Neural crest cell (in vitro differentiated cells): ENCODE measurements around the gene CD84. TPM values are rescaled to one million over a fixed set of nuclear protein-coding genes. Genes with fewer than 3 reads are reported as not detected.

Experiments used
- DNase-seq: peaks from one replicate; pipeline ENCODE4 v3.0.0; 2021; ENCODE audit warnings: low read depth, mixed read lengths, low spot score
- H3K27ac Mint-ChIP-seq: one replicate; pipeline ENCODE4 v1.8.0; 2021; ENCODE audit warnings: mild to moderate bottlenecking, mixed read lengths; ENCODE audit not compliant: unreplicated experiment
- H3K27me3 Mint-ChIP-seq: 2 replicates; pipeline ENCODE4 v1.8.0; 2021; ENCODE audit warnings: low read depth, mild to moderate bottlenecking, mixed read lengths
- H3K36me3 Mint-ChIP-seq: 2 replicates; pipeline ENCODE4 v1.8.0; 2021; ENCODE audit warnings: low read depth, mild to moderate bottlenecking, mixed read lengths
- H3K4me1 Mint-ChIP-seq: 2 replicates; pipeline ENCODE4 v1.8.0; 2021; ENCODE audit warnings: mixed read lengths
- H3K4me3 Mint-ChIP-seq: one replicate; pipeline ENCODE4 v1.8.0; 2021; ENCODE audit warnings: mild to moderate bottlenecking, mixed read lengths
- H3K9me3 Mint-ChIP-seq: 2 replicates; pipeline ENCODE4 v1.8.0; 2021; ENCODE audit warnings: mixed read lengths
- CTCF ChIP-seq: fragments of 200-600 bp; sonication (generic); conservative IDR thresholded peaks from 2 replicates; pipeline ENCODE4 v1.5.0; 2021; ENCODE audit warnings: antibody characterized with exemption, mild to moderate bottlenecking
- total RNA-seq: library from RNA; stranded (reverse); gene quantifications from 2 replicates; pipeline ENCODE4 v1.2.1, GENCODE V29; 2021

Gene CD84
- total RNA-seq, 1 donor from 2014 or later: not detected

- Mint-ChIP-seq H3K9me3 (no peaks in the 10 kb centered on the region), H3K27ac (no peak overlapping the region), H3K36me3 (no peaks in the 10 kb centered on the region), H3K4me3 (no peak overlapping the region), H3K4me1 (no peaks in the 10 kb centered on the region), H3K27me3 (peaks cover 5% of the 10 kb centered on the region)
- no peak for TF ChIP-seq CTCF
- DNase-seq: no peak
Measured at GRCh38 chr1:160546942-160547341, 32.4 kb downstream of the CD84 start.

GRCh38 chr1:160544647-160545046 is 34.6 kb downstream of the CD84 start:
- Mint-ChIP-seq H3K4me3 (no peak overlapping the region), H3K9me3 (no peaks in the 10 kb centered on the region), H3K27ac (no peak overlapping the region), H3K36me3 (no peaks in the 10 kb centered on the region), H3K4me1 (no peaks in the 10 kb centered on the region), H3K27me3 (peaks cover 5% of the 10 kb centered on the region)
- peak; percentile 52 for TF ChIP-seq CTCF
- DNase-seq: no peak

GRCh38 chr1:160542303-160542945 is 36.9 kb downstream of the CD84 start:
- Mint-ChIP-seq H3K27me3 (no peaks in the 10 kb centered on the region), H3K36me3 (no peaks in the 10 kb centered on the region), H3K4me3 (no peak overlapping the region), H3K27ac (no peak overlapping the region), H3K4me1 (no peaks in the 10 kb centered on the region), H3K9me3 (no peaks in the 10 kb centered on the region)
- no peak for DNase-seq
- TF ChIP-seq CTCF: no peak

- H3K27ac Mint-ChIP-seq: no peak overlapping the region
- H3K36me3 Mint-ChIP-seq: no peaks in the 10 kb centered on the region
- DNase-seq: no peak
- no peak for TF ChIP-seq CTCF
- H3K4me3 Mint-ChIP-seq: no peak overlapping the region
- H3K9me3 Mint-ChIP-seq: no peaks in the 10 kb centered on the region
- no peaks in the 10 kb centered on the region for H3K27me3 Mint-ChIP-seq
- no peaks in the 10 kb centered on the region for H3K4me1 Mint-ChIP-seq
Measured at GRCh38 chr1:160541622-160542302, 37.5 kb downstream of the CD84 start.

- no peak for TF ChIP-seq CTCF
- Mint-ChIP-seq H3K4me1 (no peaks in the 10 kb centered on the region), H3K36me3 (peaks cover 2% of the 10 kb centered on the region), H3K4me3 (no peak overlapping the region), H3K9me3 (peaks cover 5% of the 10 kb centered on the region), H3K27ac (no peak overlapping the region), H3K27me3 (no peaks in the 10 kb centered on the region)
- no peak for DNase-seq
Measured at GRCh38 chr1:160540859-160541233, 38.5 kb downstream of the CD84 start.
